Cardiac ventricle fibroblast (primary cell): ENCODE results near the gene LCA5. TPM values are rescaled to one million over a fixed set of nuclear protein-coding genes. Genes with fewer than 3 reads are reported as not detected.

Experiments used
- total RNA-seq: library from RNA; depleted of rRNA; stranded (reverse); fragments of >200 nt; gene quantifications from 2 replicates; pipeline ENCODE4 v1.2.3, GENCODE V29; 2015

The LCA5 gene
- 3.9 and 4.7 TPM in 2 replicates for total RNA-seq

GRCh38 chr6:79536954-79537747 is at the start of gene LCA5:
TSS of gene LCA5 (minus strand) at chr6:79537430. CDS start at chr6:79518894, 18,536 bp downstream.

Other genes starting within 250 kb of the LCA5 start
- gene SH3BGRL2, start 93.9 kb upstream of the LCA5 start, total RNA-seq, result 1.8 and 2.5 TPM in 2 replicates